GM12864 (cell line): ENCODE measurements around the gene ADGRA3.
"Not testable (repeated sequence)": the region's sequence is repeated elsewhere in the genome, so short reads cannot be mapped to it uniquely, and the experiment has no call there.

Experiments used
- DNase-seq: peaks from one replicate; pipeline ENCODE4 v3.0.0-alpha.2; 2011; ENCODE audit warnings: low read depth
- H3K4me3 ChIP-seq: 2 replicates; pipeline ENCODE4 v1.5.1; 2011; ENCODE audit warnings: mild to moderate bottlenecking, low read depth, low read length, control low read depth
- TF ChIP-seq, protein P1 (sequence below): IDR thresholded peaks from 2 replicates; pipeline ENCODE4 v1.5.1; 2011; ENCODE audit warnings: low read depth, mild to moderate bottlenecking, moderate library complexity, low read length, control low read depth, inconsistent platforms; ENCODE audit errors: missing control alignments

Gene ADGRA3

DNA sequence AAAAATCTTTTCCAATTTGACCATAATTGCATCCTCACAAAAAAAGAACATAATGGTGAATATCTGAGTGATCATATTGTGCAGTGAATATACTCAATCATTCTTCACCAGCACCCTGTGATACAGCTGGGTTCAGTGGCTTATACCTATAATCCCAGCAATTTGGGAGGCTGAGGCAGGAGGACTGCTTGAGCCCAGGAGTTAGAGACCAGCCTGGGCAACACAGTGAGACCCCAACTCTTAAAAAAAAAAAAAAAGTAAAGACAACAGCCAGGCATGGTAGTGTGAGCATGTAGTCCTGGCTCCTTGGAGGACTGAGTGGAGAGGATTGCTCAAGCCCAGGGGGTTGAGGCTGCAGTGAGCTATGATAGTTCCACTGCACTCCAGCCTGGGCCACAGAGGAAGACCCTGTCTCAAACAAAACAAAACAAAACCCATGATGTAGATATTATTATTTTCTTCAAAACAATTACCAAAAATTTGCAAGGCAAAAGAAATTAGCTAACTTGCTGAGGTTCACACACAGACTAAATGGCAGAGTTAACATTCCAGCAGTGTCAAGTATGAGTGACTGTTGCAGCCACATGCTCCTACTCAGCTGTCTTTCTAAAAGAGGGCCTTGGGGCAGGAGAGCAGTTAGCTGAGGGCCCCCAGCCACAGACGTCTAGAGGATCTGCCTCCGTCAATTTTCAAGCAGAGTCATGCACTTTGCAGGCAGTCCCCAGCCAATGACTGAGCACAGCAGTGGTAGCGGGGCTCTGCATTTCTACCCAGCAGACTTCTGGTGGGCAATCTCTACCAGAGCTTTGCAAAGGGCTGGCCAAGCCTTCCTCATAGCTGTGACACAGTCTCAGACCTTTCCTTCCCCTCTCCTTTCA is 33.4 kb downstream of the ADGRA3 start:
- no peak overlapping the region for H3K4me3 ChIP-seq
- no peak for DNase-seq
- TF ChIP-seq, protein P1, sequence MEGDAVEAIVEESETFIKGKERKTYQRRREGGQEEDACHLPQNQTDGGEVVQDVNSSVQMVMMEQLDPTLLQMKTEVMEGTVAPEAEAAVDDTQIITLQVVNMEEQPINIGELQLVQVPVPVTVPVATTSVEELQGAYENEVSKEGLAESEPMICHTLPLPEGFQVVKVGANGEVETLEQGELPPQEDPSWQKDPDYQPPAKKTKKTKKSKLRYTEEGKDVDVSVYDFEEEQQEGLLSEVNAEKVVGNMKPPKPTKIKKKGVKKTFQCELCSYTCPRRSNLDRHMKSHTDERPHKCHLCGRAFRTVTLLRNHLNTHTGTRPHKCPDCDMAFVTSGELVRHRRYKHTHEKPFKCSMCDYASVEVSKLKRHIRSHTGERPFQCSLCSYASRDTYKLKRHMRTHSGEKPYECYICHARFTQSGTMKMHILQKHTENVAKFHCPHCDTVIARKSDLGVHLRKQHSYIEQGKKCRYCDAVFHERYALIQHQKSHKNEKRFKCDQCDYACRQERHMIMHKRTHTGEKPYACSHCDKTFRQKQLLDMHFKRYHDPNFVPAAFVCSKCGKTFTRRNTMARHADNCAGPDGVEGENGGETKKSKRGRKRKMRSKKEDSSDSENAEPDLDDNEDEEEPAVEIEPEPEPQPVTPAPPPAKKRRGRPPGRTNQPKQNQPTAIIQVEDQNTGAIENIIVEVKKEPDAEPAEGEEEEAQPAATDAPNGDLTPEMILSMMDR = no peak

DNA sequence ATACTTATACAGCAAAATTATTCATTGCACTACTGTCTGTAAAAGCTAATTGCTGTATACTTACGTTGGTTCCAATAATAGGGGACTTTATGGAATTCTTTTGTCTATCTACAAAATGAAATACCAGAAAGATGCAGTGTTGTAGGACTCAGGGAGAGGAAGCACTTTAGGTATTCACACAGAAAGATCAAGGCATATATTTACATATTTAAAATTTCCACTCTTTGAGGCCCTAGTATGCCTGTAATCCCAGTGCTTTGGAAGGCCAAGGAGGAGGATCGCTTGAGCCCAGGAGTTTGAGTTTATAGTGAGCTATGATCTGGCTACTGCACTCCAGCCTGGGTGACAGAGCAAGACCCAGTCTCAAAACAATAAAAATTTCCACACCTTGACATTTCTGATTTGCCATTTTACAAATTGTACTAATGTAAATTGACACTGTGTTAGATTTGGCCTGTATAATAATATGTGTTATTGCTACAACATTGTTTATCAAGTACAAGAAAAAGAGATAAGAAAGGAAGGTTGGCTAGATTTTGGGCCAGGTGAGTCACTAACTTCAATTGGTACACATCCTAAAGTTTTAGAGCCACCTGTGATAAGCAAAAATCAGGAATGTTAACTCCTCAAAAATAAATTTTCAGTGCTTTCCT is 35.1 kb downstream of the ADGRA3 start:
- H3K4me3 ChIP-seq = no peak overlapping the region
- DNase-seq = no peak
- TF ChIP-seq, protein P1 = no peak

DNA sequence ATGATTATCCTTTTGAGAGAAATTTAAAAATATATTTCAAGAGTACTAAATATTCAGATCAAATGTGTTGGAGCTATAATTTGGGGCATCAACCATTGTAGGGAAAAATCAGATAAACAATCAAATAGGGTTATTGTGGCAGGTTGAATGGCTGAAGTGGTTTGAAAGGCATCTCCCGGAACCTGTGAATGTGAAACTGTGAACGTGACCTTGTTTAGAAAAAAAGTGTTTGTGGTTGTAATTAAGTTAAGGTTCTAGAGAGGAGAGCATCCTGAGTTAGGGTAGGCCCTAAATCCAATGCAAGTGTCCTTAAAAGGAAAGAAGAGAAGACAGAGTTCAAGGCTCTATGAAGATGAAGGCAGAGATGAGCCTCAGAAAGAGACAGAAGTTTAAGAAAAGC is 37.4 kb downstream of the ADGRA3 start:
- H3K4me3 ChIP-seq = no peak overlapping the region
- TF ChIP-seq, protein P1 = no peak
- DNase-seq = no peak

DNA sequence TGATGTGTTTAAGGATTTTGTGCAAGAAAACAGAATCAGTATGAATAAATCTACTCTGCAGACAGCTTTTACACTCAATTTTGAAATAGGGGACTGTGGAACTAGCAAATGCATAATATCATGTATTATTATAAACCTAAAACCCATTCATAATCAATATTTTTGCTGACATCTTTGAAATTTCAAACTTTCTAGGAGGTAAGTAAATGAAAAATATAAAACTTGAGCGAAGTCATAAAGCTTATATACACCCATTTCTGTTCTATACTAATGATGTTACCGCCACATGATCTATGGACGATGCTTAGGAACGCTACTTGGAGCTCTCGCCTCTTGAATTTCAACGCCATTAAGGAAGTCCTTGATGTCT is 38.1 kb downstream of the ADGRA3 start:
- TF ChIP-seq, protein P1 = no peak
- no peak overlapping the region for H3K4me3 ChIP-seq
- no peak for DNase-seq

DNA sequence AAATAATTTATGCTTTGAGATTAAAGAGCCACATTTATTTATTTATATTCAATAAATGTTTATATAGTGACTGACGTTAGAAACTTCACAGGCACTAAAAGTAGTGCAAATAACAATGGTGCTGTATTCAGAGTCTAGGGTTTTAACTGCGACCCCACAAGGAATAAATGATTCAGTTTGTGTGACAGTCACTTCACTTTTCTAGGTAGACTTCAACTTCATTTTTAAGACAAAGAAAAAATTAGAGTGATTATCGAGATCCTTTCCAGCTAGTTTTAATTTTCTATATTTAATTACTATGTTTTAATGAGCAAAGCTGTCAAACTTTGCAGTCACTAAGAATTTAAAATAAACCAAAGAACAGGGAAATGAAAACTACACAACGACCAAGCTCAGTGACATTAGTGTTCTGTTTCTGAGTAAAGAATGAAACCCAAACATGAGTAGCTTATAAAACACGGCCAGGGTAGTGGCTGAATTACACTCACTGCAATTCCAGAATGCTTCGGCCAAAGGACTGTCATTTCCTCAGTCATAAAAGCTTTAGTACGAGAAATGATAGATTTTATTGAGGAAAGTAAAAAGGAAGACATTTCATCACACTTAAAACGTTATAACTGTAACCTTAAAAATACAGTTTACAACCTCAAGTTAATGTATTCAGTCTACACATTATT is 38.6 kb downstream of the ADGRA3 start:
- H3K4me3 ChIP-seq = no peak overlapping the region
- TF ChIP-seq, protein P1 = no peak
- DNase-seq = no peak

DNA sequence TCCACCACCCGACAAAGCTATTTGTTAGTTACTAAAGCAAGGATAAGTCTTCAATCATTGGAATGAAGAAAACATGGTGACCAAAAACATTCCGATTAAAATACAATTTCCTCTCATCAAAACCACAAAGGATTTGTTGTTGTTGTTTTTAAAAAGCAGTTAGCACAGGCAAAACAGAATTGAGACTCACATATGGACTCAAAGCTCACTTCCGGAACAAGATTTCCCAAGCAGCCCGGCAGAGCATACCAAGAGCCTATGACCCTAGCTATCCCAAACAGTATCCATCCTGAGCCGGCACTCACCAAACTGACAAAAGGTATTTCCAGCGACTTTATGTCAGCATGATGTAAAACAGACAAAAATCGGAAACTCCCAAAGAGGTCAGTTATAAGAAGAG is 39.9 kb downstream of the ADGRA3 start:
- H3K4me3 ChIP-seq = no peak overlapping the region
- TF ChIP-seq, protein P1 = no peak
- no peak for DNase-seq

DNA sequence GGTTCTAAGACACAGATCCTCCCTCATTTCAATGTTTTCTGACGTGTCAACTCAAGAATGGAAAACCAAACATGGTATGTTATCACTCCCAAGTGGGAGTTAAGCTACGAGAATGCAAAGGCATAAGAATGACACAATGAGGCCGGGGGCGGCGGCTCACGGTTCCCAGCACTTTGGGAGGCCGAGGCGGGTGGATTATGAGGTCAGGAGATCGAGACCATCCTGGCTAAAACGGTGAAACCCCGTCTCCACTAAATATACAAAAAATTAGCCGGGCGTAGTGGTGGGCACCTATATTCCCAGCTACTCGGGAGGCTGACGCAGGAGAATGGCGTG is 40.6 kb downstream of the ADGRA3 start:
- not testable (repeated sequence) for DNase-seq, H3K4me3 ChIP-seq
